SK-N-SH treated with all-trans-retinoic acid at 6 μM for 48 hours (cell line): ENCODE measurements around the gene LPIN2.

ENCODE experiments used
- ATAC-seq: fragments of 200-7000 bp; cut with Tn5 transposase; 3 replicates; pipeline ENCODE4 v1.9.1; 2020; ENCODE audit warnings: mild to moderate bottlenecking, moderate library complexity
- ARNTL ChIP-seq: fragments of 450-650 bp; formaldehyde crosslinking; IDR thresholded peaks from 2 replicates; pipeline ENCODE4 v1.5.0; 2020; ENCODE audit warnings: low read depth, mild to moderate bottlenecking, moderate library complexity, borderline replicate concordance
- CSDC2 ChIP-seq: fragments of 250-450 bp; sonication (Bioruptor Pico); IDR thresholded peaks from 2 replicates; pipeline ENCODE4 v1.5.0; 2020; ENCODE audit warnings: mild to moderate bottlenecking, moderate library complexity
- CSRNP3 ChIP-seq: fragments of 250-450 bp; sonication (Bioruptor Pico); IDR thresholded peaks from 2 replicates; pipeline ENCODE4 v1.5.1; 2021; ENCODE audit warnings: mild to moderate bottlenecking, moderate library complexity
- GLIS3 ChIP-seq: fragments of 250-450 bp; sonication (Bioruptor Pico); IDR thresholded peaks from 2 replicates; pipeline ENCODE4 v1.5.0; 2020; ENCODE audit warnings: mild to moderate bottlenecking, moderate library complexity
- ISL1 ChIP-seq: fragments of 250-450 bp; sonication (Bioruptor Pico); IDR thresholded peaks from 2 replicates; pipeline ENCODE4 v2.1.2; 2022; ENCODE audit warnings: mild to moderate bottlenecking, moderate library complexity
- OSR1 ChIP-seq: fragments of 250-450 bp; sonication (Bioruptor Pico); IDR thresholded peaks from 2 replicates; pipeline ENCODE4 v1.8.0; 2022; ENCODE audit warnings: moderate library complexity, mild to moderate bottlenecking, inconsistent platforms
- PPARA ChIP-seq: fragments of 250-450 bp; sonication (Bioruptor Pico); IDR thresholded peaks from 2 replicates; pipeline ENCODE4 v1.5.0; 2020; ENCODE audit warnings: mild to moderate bottlenecking, borderline replicate concordance
- RARB ChIP-seq: fragments of 250-450 bp; sonication (Bioruptor Pico); IDR thresholded peaks from 2 replicates; pipeline ENCODE4 v1.8.0; 2021; ENCODE audit warnings: mild to moderate bottlenecking, moderate library complexity
- SNAI2 ChIP-seq: fragments of 250-450 bp; sonication (Bioruptor Pico); IDR thresholded peaks from 2 replicates; pipeline ENCODE4 v1.5.0; 2020; ENCODE audit warnings: mild to moderate bottlenecking, moderate library complexity
- TCF4 ChIP-seq: fragments of 250-450 bp; sonication (Bioruptor Pico); IDR thresholded peaks from 2 replicates; pipeline ENCODE4 v1.8.0; 2021; ENCODE audit warnings: mild to moderate bottlenecking, moderate library complexity, borderline replicate concordance
- TOX ChIP-seq: fragments of 250-450 bp; sonication (Bioruptor Pico); IDR thresholded peaks from 2 replicates; pipeline ENCODE4 v1.8.0; 2021; ENCODE audit warnings: mild to moderate bottlenecking, moderate library complexity, borderline replicate concordance
- ZFP3 ChIP-seq: fragments of 250-450 bp; sonication (Bioruptor Pico); IDR thresholded peaks from 2 replicates; pipeline ENCODE4 v1.5.0; 2020; ENCODE audit warnings: mild to moderate bottlenecking, moderate library complexity
- ZFP30 ChIP-seq: fragments of 450-650 bp; formaldehyde crosslinking; IDR thresholded peaks from 2 replicates; pipeline ENCODE4 v1.5.0; 2022; ENCODE audit warnings: mild to moderate bottlenecking, moderate library complexity
- ZNF565 ChIP-seq: fragments of 450-650 bp; formaldehyde crosslinking; conservative IDR thresholded peaks from 2 replicates; pipeline ENCODE4 v1.5.0; 2020; ENCODE audit warnings: low read depth, mild to moderate bottlenecking, moderate library complexity
- ZNF70 ChIP-seq: fragments of 450-650 bp; formaldehyde crosslinking; IDR thresholded peaks from 2 replicates; pipeline ENCODE4 v1.5.0; 2020; ENCODE audit warnings: mild to moderate bottlenecking, moderate library complexity
- ZNF8 ChIP-seq: fragments of 450-650 bp; formaldehyde crosslinking; IDR thresholded peaks from 2 replicates; pipeline ENCODE4 v1.5.0; 2020; ENCODE audit warnings: mild to moderate bottlenecking, moderate library complexity
- TF ChIP-seq, protein P1 (sequence below): fragments of 250-450 bp; sonication (Bioruptor Pico); IDR thresholded peaks from 2 replicates; pipeline ENCODE4 v1.8.0; 2020; ENCODE audit warnings: mild to moderate bottlenecking, moderate library complexity, borderline replicate concordance
- TF ChIP-seq, protein P2 (sequence below): fragments of 250-450 bp; sonication (Bioruptor Pico); IDR thresholded peaks from 2 replicates; pipeline ENCODE4 v1.8.0; 2021; ENCODE audit warnings: low read depth, mild to moderate bottlenecking, moderate library complexity, borderline replicate concordance
- TF ChIP-seq, protein P3 (sequence below): fragments of 250-450 bp; sonication (Bioruptor Pico); IDR thresholded peaks from 2 replicates; pipeline ENCODE4 v1.5.0; 2020; ENCODE audit warnings: mild to moderate bottlenecking, moderate library complexity
- TF ChIP-seq, protein P4 (sequence below): fragments of 250-450 bp; sonication (Bioruptor Pico); IDR thresholded peaks from 2 replicates; pipeline ENCODE4 v1.5.1; 2020; ENCODE audit warnings: low read depth, mild to moderate bottlenecking, moderate library complexity

LPIN2 gene

DNA sequence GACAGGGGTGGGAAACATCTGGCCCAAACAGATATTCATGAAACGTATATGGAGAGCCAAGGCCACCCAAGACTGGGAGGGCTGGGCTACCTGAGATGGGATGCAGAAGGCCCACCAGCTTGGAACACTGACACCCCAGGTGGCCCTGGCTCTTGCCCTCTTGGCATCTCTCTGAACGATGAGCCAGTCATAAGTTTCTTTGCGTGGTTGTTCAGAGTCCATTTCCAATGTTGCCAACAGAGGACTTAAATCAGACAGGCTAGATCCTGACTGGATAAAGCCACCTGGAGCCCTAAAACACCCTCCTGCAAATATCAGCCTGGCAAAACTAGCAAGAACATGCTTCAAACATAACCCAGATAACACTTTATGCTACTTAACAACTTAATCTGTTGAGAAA lies 42.6 kb downstream of the LPIN2 start:
- no peak for TF ChIP-seq SNAI2
- TF ChIP-seq ZNF70 (CRISPR knock-in tag): no peak
- no peak for TF ChIP-seq RARB (CRISPR knock-in tag)
- no peak for TF ChIP-seq CSDC2 (CRISPR knock-in tag)
- no peak for TF ChIP-seq TCF4 (CRISPR knock-in tag)
- ATAC-seq: no peak

DNA sequence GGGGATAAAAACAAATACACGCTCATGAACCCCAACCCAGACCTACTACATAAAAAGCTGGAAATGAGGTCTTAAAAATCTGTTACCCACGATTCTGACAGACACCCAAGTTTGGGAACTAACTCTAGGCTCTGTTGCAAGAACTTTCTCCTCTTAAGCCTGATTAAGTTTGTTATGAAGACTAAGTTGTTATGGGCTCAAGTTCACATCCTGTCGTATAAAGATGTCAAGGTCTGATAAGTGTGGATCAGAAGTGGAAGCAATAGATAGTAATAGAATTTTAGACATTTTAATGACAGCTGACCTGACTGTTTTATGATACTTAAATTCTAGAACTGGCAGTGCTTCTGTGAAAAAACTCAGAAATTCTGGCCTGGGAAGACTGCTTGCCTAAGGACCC lies 43.2 kb downstream of the LPIN2 start:
- no peak for ATAC-seq
- TF ChIP-seq CSDC2 (CRISPR knock-in tag) (no peak), ZNF565 (CRISPR knock-in tag) (no peak), TCF4 (CRISPR knock-in tag) (no peak)

DNA sequence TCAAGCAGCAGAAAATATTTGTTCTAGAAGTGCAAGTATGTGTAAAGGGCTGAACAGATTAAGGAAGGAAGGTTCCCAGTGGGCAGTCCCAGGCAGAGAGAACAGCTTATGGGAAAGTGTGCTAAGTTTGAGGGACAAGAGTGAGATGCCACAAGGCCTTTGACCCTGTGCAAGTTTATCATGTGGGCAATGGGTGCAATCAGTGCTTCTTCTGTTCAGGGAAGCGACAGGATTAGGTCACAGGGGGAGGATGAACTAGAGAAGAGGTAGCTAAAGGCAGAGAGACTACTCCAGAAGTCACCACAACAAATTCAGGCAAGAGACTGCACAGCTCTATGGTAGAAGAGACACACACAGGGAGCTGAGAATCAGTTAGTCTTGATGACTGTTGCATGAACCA lies 44.3 kb downstream of the LPIN2 start:
- TF ChIP-seq TCF4 (CRISPR knock-in tag) (no peak), ISL1 (CRISPR knock-in tag) (no peak), PPARA (no peak), ZNF565 (CRISPR knock-in tag) (no peak), GLIS3 (CRISPR knock-in tag) (no peak), ZFP3 (CRISPR knock-in tag) (no peak), TOX (CRISPR knock-in tag) (no peak), ZFP30 (CRISPR knock-in tag) (no peak), ARNTL (CRISPR knock-in tag) (no peak), CSRNP3 (no peak), OSR1 (CRISPR knock-in tag) (no peak)
- TF ChIP-seq, protein P1, sequence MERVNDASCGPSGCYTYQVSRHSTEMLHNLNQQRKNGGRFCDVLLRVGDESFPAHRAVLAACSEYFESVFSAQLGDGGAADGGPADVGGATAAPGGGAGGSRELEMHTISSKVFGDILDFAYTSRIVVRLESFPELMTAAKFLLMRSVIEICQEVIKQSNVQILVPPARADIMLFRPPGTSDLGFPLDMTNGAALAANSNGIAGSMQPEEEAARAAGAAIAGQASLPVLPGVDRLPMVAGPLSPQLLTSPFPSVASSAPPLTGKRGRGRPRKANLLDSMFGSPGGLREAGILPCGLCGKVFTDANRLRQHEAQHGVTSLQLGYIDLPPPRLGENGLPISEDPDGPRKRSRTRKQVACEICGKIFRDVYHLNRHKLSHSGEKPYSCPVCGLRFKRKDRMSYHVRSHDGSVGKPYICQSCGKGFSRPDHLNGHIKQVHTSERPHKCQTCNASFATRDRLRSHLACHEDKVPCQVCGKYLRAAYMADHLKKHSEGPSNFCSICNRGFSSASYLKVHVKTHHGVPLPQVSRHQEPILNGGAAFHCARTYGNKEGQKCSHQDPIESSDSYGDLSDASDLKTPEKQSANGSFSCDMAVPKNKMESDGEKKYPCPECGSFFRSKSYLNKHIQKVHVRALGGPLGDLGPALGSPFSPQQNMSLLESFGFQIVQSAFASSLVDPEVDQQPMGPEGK (CRISPR knock-in tag): no peak
- TF ChIP-seq, protein P2, sequence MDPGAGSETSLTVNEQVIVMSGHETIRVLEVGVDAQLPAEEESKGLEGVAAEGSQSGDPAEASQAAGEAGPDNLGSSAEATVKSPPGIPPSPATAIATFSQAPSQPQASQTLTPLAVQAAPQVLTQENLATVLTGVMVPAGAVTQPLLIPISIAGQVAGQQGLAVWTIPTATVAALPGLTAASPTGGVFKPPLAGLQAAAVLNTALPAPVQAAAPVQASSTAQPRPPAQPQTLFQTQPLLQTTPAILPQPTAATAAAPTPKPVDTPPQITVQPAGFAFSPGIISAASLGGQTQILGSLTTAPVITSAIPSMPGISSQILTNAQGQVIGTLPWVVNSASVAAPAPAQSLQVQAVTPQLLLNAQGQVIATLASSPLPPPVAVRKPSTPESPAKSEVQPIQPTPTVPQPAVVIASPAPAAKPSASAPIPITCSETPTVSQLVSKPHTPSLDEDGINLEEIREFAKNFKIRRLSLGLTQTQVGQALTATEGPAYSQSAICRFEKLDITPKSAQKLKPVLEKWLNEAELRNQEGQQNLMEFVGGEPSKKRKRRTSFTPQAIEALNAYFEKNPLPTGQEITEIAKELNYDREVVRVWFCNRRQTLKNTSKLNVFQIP (CRISPR knock-in tag): no peak
- TF ChIP-seq, protein P3, sequence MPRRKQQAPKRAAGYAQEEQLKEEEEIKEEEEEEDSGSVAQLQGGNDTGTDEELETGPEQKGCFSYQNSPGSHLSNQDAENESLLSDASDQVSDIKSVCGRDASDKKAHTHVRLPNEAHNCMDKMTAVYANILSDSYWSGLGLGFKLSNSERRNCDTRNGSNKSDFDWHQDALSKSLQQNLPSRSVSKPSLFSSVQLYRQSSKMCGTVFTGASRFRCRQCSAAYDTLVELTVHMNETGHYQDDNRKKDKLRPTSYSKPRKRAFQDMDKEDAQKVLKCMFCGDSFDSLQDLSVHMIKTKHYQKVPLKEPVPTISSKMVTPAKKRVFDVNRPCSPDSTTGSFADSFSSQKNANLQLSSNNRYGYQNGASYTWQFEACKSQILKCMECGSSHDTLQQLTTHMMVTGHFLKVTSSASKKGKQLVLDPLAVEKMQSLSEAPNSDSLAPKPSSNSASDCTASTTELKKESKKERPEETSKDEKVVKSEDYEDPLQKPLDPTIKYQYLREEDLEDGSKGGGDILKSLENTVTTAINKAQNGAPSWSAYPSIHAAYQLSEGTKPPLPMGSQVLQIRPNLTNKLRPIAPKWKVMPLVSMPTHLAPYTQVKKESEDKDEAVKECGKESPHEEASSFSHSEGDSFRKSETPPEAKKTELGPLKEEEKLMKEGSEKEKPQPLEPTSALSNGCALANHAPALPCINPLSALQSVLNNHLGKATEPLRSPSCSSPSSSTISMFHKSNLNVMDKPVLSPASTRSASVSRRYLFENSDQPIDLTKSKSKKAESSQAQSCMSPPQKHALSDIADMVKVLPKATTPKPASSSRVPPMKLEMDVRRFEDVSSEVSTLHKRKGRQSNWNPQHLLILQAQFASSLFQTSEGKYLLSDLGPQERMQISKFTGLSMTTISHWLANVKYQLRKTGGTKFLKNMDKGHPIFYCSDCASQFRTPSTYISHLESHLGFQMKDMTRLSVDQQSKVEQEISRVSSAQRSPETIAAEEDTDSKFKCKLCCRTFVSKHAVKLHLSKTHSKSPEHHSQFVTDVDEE: no peak
- TF ChIP-seq, protein P4, sequence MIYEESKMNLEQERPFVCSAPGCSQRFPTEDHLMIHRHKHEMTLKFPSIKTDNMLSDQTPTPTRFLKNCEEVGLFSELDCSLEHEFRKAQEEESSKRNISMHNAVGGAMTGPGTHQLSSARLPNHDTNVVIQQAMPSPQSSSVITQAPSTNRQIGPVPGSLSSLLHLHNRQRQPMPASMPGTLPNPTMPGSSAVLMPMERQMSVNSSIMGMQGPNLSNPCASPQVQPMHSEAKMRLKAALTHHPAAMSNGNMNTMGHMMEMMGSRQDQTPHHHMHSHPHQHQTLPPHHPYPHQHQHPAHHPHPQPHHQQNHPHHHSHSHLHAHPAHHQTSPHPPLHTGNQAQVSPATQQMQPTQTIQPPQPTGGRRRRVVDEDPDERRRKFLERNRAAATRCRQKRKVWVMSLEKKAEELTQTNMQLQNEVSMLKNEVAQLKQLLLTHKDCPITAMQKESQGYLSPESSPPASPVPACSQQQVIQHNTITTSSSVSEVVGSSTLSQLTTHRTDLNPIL (CRISPR knock-in tag): no peak
- ATAC-seq: no peak; the same call in 2 of the 3 replicates

DNA sequence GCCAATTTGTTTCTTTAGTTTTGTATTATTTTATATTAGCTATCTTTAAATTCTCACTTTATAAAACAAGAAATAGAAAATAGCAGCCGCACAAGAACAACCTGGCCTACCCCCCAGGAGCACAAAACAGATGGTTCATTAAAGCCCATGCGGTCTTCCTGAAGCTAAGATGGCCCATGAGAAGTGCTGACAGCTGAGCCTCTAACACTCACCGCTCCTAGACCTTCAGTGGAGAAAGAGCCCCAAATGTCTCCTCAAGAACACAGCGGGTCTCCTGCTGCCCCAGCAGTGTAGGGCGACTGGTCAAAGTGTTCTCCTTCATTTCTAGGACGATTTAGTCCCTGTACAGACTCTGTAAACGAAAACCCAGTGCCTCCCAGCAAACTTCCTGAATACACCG lies 45.1 kb downstream of the LPIN2 start:
- no peak for ATAC-seq
- TF ChIP-seq OSR1 (CRISPR knock-in tag) (no peak), RARB (CRISPR knock-in tag) (no peak), ZNF565 (CRISPR knock-in tag) (no peak), ZNF8 (no peak)
- TF ChIP-seq, protein P1 (CRISPR knock-in tag): no peak
- TF ChIP-seq, protein P3: no peak
- TF ChIP-seq, protein P2 (CRISPR knock-in tag): no peak
